ENCODE measurements around the gene GTPBP3. TPM values are rescaled to one million over a fixed set of nuclear protein-coding genes. Genes with fewer than 3 reads are reported as not detected.
A peak's percentile ranks its signal among the peaks of the same experiment; 100 is the strongest.

GTPBP3 gene
- total and polyA plus RNA-seq, 9 of the 15 experiments (the other 6 are each of a cell fraction or from before 2014, with no cell fraction given) = 4.9 to 124 (median 22.6) TPM

DNA sequence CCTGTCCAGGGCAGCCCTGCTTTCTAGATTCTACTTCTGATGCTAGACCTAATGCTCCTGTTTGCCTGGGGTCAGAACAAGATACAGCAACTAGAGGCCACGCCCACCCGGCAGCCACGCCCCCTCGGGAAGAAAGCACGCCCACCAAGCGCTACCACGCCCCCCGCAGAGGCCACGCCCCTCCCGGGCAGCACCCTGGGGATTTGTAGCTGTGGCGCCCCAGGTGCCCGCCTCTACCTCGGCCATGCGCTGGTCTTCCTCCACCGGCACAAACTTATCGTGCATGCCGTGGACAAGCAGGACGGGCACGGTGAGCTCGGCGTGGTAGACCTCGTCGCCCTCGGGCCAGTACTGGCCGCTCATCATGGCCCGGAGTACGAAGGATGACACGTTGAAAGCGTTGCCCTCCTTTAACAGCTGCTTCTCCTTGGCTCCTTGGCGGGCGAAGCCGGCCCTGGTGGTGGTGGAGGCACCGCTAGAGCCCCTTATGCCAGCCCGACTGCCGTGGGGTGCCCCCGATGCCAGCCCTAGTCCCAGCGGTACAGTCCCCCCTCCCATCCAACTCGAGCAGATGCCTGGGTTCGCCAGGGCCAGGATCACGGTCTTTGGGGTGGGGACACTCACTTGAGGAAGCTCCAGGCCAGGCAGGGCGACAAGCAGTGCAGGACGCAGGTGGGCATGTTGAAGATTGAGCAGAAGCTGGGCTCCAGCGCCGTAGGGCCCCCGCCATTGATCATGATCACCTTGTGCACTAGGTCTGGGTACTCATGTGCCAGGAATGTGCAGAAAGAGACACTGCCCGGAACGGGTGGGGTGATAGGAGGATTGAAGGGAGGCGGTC lies 43.1 kb upstream of the GTPBP3 start (continued):
- peak; percentile 80 for TF ChIP-seq HMGN3 (IDR thresholded peaks at IDR 0.05; ENCODE audit: borderline replicate concordance, extremely low read depth, insufficient read length, low read depth, low read length)
- TF ChIP-seq NRF1 (conservative IDR thresholded peaks at IDR 0.05 in 1 of 2, IDR thresholded peaks at IDR 0.05 in 1 of 2) = peak; percentile 33 to 56; a peak in 3 of 4 replicates
- TF ChIP-seq, protein P1, sequence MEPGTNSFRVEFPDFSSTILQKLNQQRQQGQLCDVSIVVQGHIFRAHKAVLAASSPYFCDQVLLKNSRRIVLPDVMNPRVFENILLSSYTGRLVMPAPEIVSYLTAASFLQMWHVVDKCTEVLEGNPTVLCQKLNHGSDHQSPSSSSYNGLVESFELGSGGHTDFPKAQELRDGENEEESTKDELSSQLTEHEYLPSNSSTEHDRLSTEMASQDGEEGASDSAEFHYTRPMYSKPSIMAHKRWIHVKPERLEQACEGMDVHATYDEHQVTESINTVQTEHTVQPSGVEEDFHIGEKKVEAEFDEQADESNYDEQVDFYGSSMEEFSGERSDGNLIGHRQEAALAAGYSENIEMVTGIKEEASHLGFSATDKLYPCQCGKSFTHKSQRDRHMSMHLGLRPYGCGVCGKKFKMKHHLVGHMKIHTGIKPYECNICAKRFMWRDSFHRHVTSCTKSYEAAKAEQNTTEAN (CRISPR knock-in tag; IDR thresholded peaks at IDR 0.05) = no peak
- TF ChIP-seq ZBTB7A (IDR thresholded peaks at IDR 0.05; ENCODE audit: borderline replicate concordance, control insufficient read depth, low read depth, low read length) = peak; percentile 80; the same call in 1 of the 2 replicates
- TF ChIP-seq, protein P2, sequence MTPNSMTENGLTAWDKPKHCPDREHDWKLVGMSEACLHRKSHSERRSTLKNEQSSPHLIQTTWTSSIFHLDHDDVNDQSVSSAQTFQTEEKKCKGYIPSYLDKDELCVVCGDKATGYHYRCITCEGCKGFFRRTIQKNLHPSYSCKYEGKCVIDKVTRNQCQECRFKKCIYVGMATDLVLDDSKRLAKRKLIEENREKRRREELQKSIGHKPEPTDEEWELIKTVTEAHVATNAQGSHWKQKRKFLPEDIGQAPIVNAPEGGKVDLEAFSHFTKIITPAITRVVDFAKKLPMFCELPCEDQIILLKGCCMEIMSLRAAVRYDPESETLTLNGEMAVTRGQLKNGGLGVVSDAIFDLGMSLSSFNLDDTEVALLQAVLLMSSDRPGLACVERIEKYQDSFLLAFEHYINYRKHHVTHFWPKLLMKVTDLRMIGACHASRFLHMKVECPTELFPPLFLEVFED (CRISPR knock-in tag; conservative IDR thresholded peaks at IDR 0.05) = no peak
- TF ChIP-seq POLR2AphosphoS2 (IDR thresholded peaks at IDR 0.05; ENCODE audit: low read length) = peak; percentile 47; the same call in 1 of the 2 replicates
- TF ChIP-seq KHSRP (IDR thresholded peaks at IDR 0.05) = no peak
- no peak for TF ChIP-seq ZNF239 (CRISPR knock-in tag; IDR thresholded peaks at IDR 0.05)
- TF ChIP-seq, protein P3, sequence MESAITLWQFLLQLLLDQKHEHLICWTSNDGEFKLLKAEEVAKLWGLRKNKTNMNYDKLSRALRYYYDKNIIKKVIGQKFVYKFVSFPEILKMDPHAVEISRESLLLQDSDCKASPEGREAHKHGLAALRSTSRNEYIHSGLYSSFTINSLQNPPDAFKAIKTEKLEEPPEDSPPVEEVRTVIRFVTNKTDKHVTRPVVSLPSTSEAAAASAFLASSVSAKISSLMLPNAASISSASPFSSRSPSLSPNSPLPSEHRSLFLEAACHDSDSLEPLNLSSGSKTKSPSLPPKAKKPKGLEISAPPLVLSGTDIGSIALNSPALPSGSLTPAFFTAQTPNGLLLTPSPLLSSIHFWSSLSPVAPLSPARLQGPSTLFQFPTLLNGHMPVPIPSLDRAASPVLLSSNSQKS (CRISPR knock-in tag; IDR thresholded peaks at IDR 0.05) = no peak
- TF ChIP-seq, protein P4, sequence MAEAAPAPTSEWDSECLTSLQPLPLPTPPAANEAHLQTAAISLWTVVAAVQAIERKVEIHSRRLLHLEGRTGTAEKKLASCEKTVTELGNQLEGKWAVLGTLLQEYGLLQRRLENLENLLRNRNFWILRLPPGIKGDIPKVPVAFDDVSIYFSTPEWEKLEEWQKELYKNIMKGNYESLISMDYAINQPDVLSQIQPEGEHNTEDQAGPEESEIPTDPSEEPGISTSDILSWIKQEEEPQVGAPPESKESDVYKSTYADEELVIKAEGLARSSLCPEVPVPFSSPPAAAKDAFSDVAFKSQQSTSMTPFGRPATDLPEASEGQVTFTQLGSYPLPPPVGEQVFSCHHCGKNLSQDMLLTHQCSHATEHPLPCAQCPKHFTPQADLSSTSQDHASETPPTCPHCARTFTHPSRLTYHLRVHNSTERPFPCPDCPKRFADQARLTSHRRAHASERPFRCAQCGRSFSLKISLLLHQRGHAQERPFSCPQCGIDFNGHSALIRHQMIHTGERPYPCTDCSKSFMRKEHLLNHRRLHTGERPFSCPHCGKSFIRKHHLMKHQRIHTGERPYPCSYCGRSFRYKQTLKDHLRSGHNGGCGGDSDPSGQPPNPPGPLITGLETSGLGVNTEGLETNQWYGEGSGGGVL (CRISPR knock-in tag; IDR thresholded peaks at IDR 0.05) = no peak
- peak; percentile 89 for TF ChIP-seq SP1 (CRISPR knock-in tag; IDR thresholded peaks at IDR 0.05)
- TF ChIP-seq, protein P5, sequence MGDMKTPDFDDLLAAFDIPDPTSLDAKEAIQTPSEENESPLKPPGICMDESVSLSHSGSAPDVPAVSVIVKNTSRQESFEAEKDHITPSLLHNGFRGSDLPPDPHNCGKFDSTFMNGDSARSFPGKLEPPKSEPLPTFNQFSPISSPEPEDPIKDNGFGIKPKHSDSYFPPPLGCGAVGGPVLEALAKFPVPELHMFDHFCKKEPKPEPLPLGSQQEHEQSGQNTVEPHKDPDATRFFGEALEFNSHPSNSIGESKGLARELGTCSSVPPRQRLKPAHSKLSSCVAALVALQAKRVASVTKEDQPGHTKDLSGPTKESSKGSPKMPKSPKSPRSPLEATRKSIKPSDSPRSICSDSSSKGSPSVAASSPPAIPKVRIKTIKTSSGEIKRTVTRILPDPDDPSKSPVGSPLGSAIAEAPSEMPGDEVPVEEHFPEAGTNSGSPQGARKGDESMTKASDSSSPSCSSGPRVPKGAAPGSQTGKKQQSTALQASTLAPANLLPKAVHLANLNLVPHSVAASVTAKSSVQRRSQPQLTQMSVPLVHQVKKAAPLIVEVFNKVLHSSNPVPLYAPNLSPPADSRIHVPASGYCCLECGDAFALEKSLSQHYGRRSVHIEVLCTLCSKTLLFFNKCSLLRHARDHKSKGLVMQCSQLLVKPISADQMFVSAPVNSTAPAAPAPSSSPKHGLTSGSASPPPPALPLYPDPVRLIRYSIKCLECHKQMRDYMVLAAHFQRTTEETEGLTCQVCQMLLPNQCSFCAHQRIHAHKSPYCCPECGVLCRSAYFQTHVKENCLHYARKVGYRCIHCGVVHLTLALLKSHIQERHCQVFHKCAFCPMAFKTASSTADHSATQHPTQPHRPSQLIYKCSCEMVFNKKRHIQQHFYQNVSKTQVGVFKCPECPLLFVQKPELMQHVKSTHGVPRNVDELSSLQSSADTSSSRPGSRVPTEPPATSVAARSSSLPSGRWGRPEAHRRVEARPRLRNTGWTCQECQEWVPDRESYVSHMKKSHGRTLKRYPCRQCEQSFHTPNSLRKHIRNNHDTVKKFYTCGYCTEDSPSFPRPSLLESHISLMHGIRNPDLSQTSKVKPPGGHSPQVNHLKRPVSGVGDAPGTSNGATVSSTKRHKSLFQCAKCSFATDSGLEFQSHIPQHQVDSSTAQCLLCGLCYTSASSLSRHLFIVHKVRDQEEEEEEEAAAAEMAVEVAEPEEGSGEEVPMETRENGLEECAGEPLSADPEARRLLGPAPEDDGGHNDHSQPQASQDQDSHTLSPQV (IDR thresholded peaks at IDR 0.05) = no peak
- TF ChIP-seq ZNF41 (CRISPR knock-in tag; conservative IDR thresholded peaks at IDR 0.05) = no peak
